ENCODE results near the gene ITPA. TPM values are rescaled to one million over a fixed set of nuclear protein-coding genes. Genes with fewer than 3 reads are reported as not detected.

ITPA gene
- total RNA-seq, 2 donors from 2014 or later: 39.5 to 41.4 TPM

GRCh38 chr20:3242172-3242692, 32.9 kb downstream of the ITPA start:
- H3K27ac Mint-ChIP-seq: no peak overlapping the region
- no peaks in the 10 kb centered on the region for H3K9me3 ChIP-seq (ENCODE audit: control insufficient read depth, low read length, poor library complexity, severe bottlenecking)
- peak overlapping the region; percentile 61 for H3K4me3 Mint-ChIP-seq
- H3K36me3 Mint-ChIP-seq (ENCODE audit: low read depth): peaks cover 4% of the 10 kb centered on the region
- peaks cover 8% of the 10 kb centered on the region for H3K4me1 Mint-ChIP-seq
- H3K27me3 Mint-ChIP-seq: peaks cover 29% of the 10 kb centered on the region
- no peak for ATAC-seq
- no peak for DNase-seq

GRCh38 chr20:3243718-3244358, 34.5 kb downstream of the ITPA start:
- ATAC-seq (no peak), DNase-seq (no peak)
- peaks cover 8% of the 10 kb centered on the region for H3K4me1 Mint-ChIP-seq
- no peak overlapping the region for H3K4me3 Mint-ChIP-seq
- H3K27ac Mint-ChIP-seq: no peak overlapping the region
- no peaks in the 10 kb centered on the region for H3K9me3 ChIP-seq (ENCODE audit: control insufficient read depth, low read length, poor library complexity, severe bottlenecking)
- peaks cover 4% of the 10 kb centered on the region for H3K36me3 Mint-ChIP-seq (ENCODE audit: low read depth)
- peaks cover 23% of the 10 kb centered on the region for H3K27me3 Mint-ChIP-seq

GRCh38 chr20:3244613-3245012, 35.3 kb downstream of the ITPA start:
- Mint-ChIP-seq H3K4me3 (peak overlapping the region; percentile 41), H3K36me3 (ENCODE audit: low read depth) (peaks cover 3% of the 10 kb centered on the region), H3K27ac (no peak overlapping the region), H3K4me1 (peaks cover 7% of the 10 kb centered on the region), H3K27me3 (peaks cover 21% of the 10 kb centered on the region)
- ATAC-seq (no peak), DNase-seq (no peak)
- H3K9me3 ChIP-seq (ENCODE audit: control insufficient read depth, low read length, poor library complexity, severe bottlenecking): no peaks in the 10 kb centered on the region

GRCh38 chr20:3245156-3245555, 35.9 kb downstream of the ITPA start:
- Mint-ChIP-seq H3K27me3 (peaks cover 21% of the 10 kb centered on the region), H3K27ac (no peak overlapping the region), H3K4me1 (peaks cover 3% of the 10 kb centered on the region), H3K4me3 (peak overlapping the region; percentile 41), H3K36me3 (ENCODE audit: low read depth) (no peaks in the 10 kb centered on the region)
- no peak for DNase-seq
- H3K9me3 ChIP-seq (ENCODE audit: control insufficient read depth, low read length, poor library complexity, severe bottlenecking): no peaks in the 10 kb centered on the region
- no peak for ATAC-seq

GRCh38 chr20:3245711-3246110, 36.4 kb downstream of the ITPA start:
- ATAC-seq (no peak), DNase-seq (no peak)
- H3K9me3 ChIP-seq (ENCODE audit: control insufficient read depth, low read length, poor library complexity, severe bottlenecking): no peaks in the 10 kb centered on the region
- Mint-ChIP-seq H3K27me3 (peaks cover 25% of the 10 kb centered on the region), H3K27ac (no peak overlapping the region), H3K4me1 (peaks cover 3% of the 10 kb centered on the region), H3K4me3 (no peak overlapping the region), H3K36me3 (ENCODE audit: low read depth) (no peaks in the 10 kb centered on the region)

- Mint-ChIP-seq H3K4me1 (peaks cover 3% of the 10 kb centered on the region), H3K27ac (no peak overlapping the region), H3K27me3 (peaks cover 18% of the 10 kb centered on the region), H3K4me3 (no peak overlapping the region), H3K36me3 (ENCODE audit: low read depth) (no peaks in the 10 kb centered on the region)
- no peaks in the 10 kb centered on the region for H3K9me3 ChIP-seq (ENCODE audit: control insufficient read depth, low read length, poor library complexity, severe bottlenecking)
- DNase-seq (no peak), ATAC-seq (no peak)
Observed at GRCh38 chr20:3246682-3247081, 37.4 kb downstream of the ITPA start.

GRCh38 chr20:3247638-3248037, 38.3 kb downstream of the ITPA start:
- Mint-ChIP-seq H3K4me1 (peaks cover 3% of the 10 kb centered on the region), H3K27me3 (peaks cover 11% of the 10 kb centered on the region), H3K27ac (no peak overlapping the region), H3K4me3 (no peak overlapping the region), H3K36me3 (ENCODE audit: low read depth) (peaks cover 4% of the 10 kb centered on the region)
- no peak for DNase-seq
- H3K9me3 ChIP-seq (ENCODE audit: control insufficient read depth, low read length, poor library complexity, severe bottlenecking): no peaks in the 10 kb centered on the region
- no peak for ATAC-seq

- no peaks in the 10 kb centered on the region for H3K9me3 ChIP-seq (ENCODE audit: control insufficient read depth, low read length, poor library complexity, severe bottlenecking)
- peak; percentile 62 for ATAC-seq
- peaks cover 4% of the 10 kb centered on the region for H3K36me3 Mint-ChIP-seq (ENCODE audit: low read depth)
- H3K4me3 Mint-ChIP-seq: peak overlapping the region; percentile 52
- peaks cover 3% of the 10 kb centered on the region for H3K4me1 Mint-ChIP-seq
- H3K27me3 Mint-ChIP-seq: peaks cover 11% of the 10 kb centered on the region
- H3K27ac Mint-ChIP-seq: no peak overlapping the region
- no peak for DNase-seq
Observed at GRCh38 chr20:3248167-3248992, 39.1 kb downstream of the ITPA start.

GRCh38 chr20:3248993-3249347, 39.7 kb downstream of the ITPA start:
- ATAC-seq (peak; percentile 40), DNase-seq (no peak)
- Mint-ChIP-seq H3K27me3 (peaks cover 11% of the 10 kb centered on the region), H3K4me3 (peak overlapping the region; percentile 52), H3K4me1 (peaks cover 3% of the 10 kb centered on the region), H3K27ac (no peak overlapping the region), H3K36me3 (ENCODE audit: low read depth) (peaks cover 4% of the 10 kb centered on the region)
- H3K9me3 ChIP-seq (ENCODE audit: control insufficient read depth, low read length, poor library complexity, severe bottlenecking): no peaks in the 10 kb centered on the region

- peaks cover 4% of the 10 kb centered on the region for H3K36me3 Mint-ChIP-seq (ENCODE audit: low read depth)
- H3K27me3 Mint-ChIP-seq: peaks cover 11% of the 10 kb centered on the region
- H3K4me1 Mint-ChIP-seq: peaks cover 2% of the 10 kb centered on the region
- ATAC-seq: no peak
- no peaks in the 10 kb centered on the region for H3K9me3 ChIP-seq (ENCODE audit: control insufficient read depth, low read length, poor library complexity, severe bottlenecking)
- H3K4me3 Mint-ChIP-seq: no peak overlapping the region
- no peak for DNase-seq
- no peak overlapping the region for H3K27ac Mint-ChIP-seq
Observed at GRCh38 chr20:3250091-3250504, 40.8 kb downstream of the ITPA start.

GRCh38 chr20:3251806-3252205, 42.5 kb downstream of the ITPA start:
- no peak for DNase-seq
- no peak for ATAC-seq
- no peaks in the 10 kb centered on the region for H3K9me3 ChIP-seq (ENCODE audit: control insufficient read depth, low read length, poor library complexity, severe bottlenecking)
- Mint-ChIP-seq H3K27me3 (peaks cover 11% of the 10 kb centered on the region), H3K36me3 (ENCODE audit: low read depth) (peaks cover 13% of the 10 kb centered on the region), H3K4me3 (no peak overlapping the region), H3K4me1 (peaks cover 2% of the 10 kb centered on the region), H3K27ac (no peak overlapping the region)

GRCh38 chr20:3255728-3256127, 46.4 kb downstream of the ITPA start:
- peaks cover 18% of the 10 kb centered on the region for H3K36me3 Mint-ChIP-seq (ENCODE audit: low read depth)

GRCh38 chr20:3258429-3258828, 49.1 kb downstream of the ITPA start:
- no peaks in the 10 kb centered on the region for H3K27me3 Mint-ChIP-seq
- H3K4me1 Mint-ChIP-seq: no peaks in the 10 kb centered on the region
- H3K27ac Mint-ChIP-seq: no peak overlapping the region
- H3K36me3 Mint-ChIP-seq (ENCODE audit: low read depth): peaks cover 16% of the 10 kb centered on the region
- DNase-seq (no peak), ATAC-seq (no peak)
- H3K9me3 ChIP-seq (ENCODE audit: control insufficient read depth, low read length, poor library complexity, severe bottlenecking): no peaks in the 10 kb centered on the region
- H3K4me3 Mint-ChIP-seq: no peak overlapping the region

More at GRCh38 chr20:3255728-3256127, 46.4 kb downstream of the ITPA start:
- ATAC-seq (no peak), DNase-seq (no peak)
- Mint-ChIP-seq H3K4me1 (no peaks in the 10 kb centered on the region), H3K4me3 (no peak overlapping the region), H3K27ac (no peak overlapping the region), H3K27me3 (no peaks in the 10 kb centered on the region)
- H3K9me3 ChIP-seq (ENCODE audit: control insufficient read depth, low read length, poor library complexity, severe bottlenecking): no peaks in the 10 kb centered on the region
